HG03442 (cell line): ENCODE measurements around the gene GRIK4.

Experiments used
- ATAC-seq: cut with Tn5 transposase; IDR thresholded peaks from one replicate; pipeline ENCODE4 v1.9.1; 2021; ENCODE audit warnings: mild to moderate bottlenecking, moderate library complexity; ENCODE audit not compliant: unreplicated experiment

The GRIK4 gene

DNA sequence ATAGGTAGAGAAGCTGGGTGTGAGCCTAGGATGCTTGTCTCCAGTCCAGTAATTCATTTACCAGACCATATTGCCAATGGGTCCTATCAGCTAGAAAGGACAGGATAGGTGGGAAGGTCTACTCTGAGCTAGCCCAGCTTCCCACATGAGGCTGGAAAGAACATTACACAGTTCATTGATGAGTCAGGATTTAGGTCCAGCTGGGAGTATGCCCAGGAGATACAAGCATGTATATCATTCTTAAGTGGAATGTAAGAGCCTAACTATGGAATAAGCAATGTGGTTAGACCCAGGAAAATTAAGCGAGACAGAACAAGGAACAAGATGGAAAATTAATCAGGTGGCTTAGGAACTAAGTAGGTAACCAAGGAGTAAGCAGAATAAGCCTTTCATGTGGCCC is 453.3 kb downstream of the GRIK4 start:
- no peak for ATAC-seq

DNA sequence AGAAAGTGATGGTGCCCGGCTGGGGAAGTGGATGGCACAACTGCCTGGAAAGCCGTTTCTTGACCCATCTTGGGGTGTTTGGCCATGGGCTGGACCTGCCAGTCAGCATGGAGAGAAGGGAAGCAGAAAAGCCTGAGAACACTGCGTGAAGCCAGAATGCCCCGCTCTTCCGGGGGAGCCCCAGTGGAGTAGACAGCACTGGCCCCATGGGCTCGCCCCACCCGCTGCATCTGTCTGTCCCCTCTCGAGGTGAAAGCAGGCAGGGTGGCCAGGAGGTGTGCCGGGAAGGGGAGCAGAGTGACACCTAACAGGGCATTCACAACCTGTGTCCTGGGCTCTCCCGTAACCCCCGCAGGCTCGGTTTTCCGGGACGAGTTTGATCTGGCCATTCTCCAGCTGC is 455.3 kb downstream of the GRIK4 start:
- ATAC-seq, result no peak

DNA sequence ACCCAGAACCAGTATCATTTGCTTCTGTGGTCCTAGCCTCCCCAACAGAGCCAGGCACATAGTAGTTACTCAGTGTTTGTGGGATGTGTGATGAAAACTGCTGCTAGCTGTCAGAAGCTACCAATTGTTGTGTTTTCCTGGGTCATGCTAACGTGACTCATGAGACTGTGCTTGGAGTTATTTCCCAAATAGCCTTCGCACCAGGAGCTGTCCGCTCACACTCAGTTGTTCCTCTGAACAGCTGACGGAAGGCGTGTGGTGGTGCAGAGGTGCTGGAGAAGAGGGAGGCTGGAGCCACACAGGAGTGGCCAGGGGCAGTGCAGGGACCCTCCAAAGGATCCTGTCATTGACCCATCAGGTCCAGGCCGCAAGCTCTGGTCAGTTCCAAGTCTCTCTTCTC is 458.4 kb downstream of the GRIK4 start:
- ATAC-seq, result no peak

DNA sequence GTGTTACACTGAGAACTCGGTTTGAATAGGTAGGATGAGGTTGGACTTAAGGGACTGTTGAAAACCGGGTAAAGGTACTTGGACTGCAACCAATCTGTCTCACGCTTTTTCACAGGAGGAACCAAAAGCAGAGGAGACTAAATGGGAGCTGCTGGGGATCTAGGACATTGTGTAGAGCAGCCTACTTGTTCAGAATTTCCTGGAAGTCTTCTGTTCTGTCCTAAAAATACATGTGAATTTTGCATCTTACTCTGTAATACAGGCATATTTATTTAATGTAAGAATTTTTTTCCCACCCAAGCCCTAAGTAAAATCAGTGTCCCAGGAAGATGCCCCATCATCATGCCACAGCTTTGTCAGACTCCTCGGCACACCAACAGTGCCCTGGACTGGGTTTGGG is 460.3 kb downstream of the GRIK4 start:
- no peak for ATAC-seq

DNA sequence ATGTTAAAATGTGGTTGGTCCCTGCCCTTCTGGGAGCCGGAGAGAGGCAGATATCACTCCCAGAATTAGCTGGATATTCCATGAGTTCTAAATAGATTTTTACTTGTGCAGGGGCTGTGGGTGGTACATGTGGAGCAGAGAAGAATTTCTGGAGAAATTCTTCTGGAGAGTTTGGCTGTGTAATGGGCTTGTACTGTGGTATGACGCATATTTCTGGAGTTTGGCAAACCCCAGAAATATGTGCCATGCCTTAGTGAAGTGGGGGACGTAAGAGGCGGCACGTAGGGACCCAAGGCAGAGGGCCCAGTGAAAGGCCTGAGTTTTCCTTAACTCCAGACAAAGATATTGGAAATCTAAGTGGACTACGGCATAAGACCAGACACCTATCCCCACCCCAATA is 461.1 kb downstream of the GRIK4 start:
- no peak for ATAC-seq

DNA sequence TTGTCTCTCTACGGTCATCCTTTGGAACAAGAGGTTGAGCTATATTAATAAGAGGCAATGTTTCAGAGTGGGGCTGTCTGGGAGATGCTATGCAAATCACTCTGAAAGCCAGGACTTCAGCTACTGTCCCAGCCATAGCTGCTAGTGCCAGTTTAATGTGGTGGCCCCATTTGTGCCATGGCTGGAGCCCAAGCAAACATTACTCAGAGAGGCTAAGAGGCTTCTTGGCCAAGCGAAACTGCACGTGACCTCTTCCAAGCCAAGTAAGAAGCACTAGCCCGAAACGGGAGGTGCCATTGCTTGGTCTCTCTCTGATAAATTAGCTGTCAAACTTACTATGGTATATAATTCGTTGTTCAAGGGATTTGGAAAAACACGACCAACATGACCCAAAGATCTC is 462.0 kb downstream of the GRIK4 start:
- no peak for ATAC-seq

DNA sequence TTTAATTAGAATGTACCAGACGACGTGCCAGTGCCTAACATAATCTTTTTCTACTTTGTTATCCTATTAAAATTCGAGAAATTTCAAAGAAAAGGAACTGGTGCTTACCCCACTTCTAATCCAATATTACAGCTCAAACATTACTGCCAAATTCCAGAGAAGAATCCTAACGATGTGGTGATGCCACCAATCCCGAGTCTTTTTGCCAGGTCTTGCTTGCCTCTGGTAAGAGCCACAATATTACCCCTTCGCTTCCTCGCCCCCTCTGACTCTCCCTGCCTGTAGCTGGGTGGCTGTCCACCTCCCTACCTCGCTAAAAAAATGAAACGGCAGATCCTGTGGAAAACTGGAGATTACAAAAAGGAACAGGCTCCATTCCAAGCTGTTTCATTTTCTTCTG is 462.9 kb downstream of the GRIK4 start:
- ATAC-seq, result no peak

DNA sequence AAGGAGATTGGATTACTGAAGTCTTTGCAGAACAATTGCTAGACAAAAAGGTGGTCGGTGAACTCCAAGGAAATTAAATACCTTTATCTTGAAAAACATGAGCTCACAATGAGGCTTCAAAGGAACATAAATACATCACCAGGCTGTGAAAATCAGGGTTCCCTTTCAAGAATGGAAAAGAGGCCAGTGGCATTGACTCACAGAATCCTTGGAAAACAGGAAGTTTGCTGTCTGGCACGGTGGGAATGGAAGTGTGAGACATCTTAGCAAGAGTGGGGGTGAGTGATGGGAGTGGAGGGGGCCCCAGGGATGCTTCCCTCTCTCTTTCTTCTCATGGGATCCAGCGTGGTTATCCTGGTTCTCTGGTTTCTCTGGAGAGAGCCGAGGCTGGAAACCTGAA is 463.4 kb downstream of the GRIK4 start:
- no peak for ATAC-seq

DNA sequence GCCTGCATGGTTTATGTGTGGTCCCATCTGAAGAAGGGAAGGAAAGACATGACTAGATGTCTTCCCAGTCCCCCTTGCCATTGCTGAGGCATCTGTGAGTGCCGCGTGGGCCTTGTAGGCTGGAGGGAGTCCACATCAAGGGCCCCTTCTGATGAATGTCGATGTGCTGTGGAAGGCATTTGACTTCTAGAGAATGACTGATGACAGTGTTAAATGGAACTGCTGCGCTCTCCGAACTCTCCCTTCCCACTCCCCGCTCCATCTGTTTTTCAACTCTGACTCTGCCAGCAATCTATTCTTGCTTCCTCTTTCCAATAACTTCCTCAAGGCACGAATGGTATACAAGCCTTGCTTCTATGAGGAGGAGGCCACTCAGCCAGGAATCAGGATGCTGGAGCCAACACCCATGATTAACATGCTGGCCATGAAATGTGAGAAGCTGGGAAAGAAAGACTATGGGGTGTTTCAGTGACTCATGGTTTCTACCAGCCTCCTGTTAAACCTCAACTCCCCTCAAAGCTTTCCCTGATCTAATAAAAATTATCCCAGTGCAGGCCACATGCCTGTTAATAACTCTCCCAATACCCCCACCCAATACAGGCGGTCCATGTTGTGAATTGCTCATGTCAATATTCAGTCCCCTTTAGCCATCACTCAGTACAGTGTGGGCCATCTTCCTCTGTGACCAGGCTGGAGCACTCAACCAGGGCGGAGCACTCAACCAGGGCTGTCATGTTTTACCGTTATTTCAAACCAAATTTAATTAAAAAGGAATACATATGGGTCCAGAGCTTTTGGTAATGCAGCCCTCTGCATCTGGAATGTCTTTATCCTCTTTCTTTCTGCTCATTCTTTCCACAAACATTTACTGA is 466.0 kb downstream of the GRIK4 start:
- no peak for ATAC-seq

DNA sequence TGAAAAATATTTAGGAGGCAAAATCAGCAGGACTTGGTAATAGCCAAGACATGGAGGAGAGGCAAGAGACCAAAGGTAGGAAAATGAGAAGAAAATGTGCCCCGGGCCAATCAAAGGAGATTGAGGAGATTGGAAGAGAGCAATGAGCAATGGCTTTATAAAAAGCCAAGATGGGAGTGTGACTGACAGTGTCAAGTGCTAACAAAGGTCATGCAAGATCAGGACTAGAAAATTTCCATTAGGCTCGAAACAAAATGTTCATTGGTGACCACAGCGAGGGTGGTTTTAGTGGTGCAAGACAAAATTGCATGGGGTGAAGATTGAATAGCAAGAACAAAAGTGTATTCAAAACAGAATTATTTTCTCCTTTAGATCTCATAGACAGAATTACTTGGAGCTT is 467.2 kb downstream of the GRIK4 start:
- ATAC-seq, result no peak

DNA sequence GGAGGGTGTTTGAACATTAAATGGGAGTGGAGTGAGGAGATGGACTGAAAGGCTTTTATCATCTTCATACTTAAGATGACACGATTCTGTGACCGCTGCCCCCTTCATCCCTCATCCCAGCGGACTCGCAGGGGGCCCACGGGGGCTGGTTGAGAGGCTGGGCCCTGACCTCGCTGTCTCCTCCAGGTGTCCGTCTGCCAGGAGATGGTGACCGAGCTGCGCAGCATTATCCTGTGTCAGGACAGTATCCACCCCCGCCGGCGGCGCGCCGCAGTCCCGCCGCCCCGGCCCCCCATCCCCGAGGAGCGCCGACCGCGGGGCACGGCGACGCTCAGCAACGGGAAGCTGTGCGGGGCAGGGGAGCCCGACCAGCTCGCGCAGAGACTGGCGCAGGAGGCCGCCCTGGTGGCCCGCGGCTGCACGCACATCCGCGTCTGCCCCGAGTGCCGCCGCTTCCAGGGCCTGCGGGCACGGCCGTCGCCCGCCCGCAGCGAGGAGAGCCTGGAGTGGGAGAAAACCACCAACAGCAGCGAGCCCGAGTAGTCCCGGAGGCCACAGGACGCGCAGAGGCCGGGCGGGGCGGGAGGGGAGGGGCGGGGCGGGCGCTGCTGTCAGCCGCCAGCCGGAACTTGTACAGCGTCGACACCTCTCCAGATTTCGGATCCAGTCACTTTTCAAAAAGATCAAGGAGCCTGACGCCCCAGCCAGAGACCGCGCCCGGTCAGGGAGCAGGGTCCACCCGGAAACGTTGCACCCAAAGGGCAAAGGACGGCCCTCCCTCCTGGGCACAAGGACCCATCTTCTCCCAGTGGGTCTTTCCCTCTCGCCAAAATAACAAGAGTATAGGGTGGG is 474.4 kb downstream of the GRIK4 start:
- no peak for ATAC-seq

DNA sequence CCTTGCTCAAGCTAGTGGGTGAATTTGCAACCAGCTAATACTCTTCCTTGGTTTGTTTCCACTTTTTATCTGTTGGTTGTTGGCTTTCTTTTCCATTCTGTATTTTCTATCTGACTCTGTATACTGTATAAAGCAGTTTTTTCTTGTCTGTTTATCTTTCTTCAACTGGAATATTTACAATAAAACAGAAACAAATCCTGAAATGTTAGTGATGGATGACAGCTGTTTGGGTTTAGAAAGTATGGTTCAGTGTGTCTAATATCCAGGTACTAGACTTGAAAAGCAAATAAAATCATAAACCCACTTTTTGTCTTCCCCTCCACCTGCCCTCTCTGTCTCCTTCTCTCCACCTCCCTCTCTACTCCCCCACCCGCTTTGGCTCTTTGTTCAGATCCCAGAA is 477.1 kb downstream of the GRIK4 start:
- ATAC-seq, result no peak

DNA sequence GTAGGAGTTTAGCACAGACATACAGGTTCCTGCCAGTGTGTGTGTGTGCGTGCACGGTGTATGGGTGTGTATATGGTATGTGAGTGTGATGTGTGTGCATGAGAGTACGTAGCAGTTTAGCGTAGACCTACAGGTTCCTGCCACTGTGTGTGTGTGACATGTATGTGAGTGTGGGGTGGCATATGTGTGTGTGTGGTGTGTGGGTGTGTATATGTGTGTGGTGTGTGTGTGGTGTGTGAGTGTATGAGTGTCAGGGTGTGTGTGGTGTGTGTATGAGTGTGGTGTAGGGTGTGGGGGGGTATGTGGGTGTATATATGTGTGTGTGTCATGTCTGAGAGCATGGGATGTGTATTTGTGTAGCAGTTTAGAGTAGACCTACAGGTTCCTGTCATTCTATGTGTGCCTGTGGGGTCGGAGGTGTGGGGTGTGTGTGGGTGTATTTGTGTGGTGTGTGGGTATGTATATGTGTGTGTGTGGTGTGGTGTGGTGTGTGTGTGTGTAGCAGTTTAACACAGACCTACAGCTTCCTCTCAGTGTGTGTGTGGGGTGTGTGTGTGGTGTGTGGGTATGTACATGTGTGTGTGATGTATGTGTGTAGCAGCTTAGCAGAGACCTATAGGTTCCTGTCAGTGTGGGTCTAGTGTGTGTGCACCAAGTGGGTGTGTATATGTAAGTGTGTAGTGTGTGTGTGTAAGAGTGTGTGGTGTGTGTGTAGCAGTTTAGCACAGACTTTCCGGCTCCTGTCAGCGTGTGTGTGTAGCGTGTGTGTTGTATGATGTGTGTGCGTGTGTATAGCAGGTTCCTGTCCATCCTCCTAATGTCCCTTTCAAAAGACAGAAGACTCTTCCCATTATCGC is 480.5 kb downstream of the GRIK4 start:
- ATAC-seq, result no peak

DNA sequence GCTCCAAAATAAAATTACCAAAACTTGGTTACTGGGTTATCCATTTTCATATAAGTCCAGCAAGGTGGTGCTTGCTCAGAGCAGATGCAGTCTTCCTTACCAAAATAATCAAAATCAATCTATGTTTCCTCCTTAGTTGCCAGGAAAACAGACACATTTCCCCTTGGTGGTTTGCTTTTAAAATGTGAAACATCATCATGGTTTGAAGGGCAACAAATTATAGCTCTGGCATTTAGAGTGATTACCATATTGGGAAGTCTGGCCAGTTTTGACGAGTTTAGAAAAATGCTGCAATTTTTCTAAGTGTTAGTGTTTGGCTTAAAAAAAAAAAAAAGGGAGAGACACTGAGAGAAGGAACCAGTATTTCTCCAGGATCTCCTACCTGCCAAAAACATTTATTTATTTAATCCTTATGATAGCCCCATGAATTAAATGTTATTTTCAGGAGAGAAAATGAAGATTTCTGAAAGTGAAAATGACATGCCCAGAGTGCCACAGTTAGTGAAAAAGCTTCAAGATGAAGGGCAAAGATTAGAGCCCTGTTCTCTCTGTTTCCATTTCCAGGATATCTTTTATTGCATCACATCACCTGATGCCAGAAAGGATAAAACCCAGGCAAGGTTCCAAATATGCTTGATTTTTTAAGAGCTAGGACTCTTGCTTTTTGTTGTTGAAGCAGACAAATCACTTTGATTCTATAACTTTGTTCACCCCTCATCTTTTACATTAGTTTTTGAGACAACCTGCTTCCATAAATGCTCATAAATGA is 482.7 kb downstream of the GRIK4 start:
- no peak for ATAC-seq

DNA sequence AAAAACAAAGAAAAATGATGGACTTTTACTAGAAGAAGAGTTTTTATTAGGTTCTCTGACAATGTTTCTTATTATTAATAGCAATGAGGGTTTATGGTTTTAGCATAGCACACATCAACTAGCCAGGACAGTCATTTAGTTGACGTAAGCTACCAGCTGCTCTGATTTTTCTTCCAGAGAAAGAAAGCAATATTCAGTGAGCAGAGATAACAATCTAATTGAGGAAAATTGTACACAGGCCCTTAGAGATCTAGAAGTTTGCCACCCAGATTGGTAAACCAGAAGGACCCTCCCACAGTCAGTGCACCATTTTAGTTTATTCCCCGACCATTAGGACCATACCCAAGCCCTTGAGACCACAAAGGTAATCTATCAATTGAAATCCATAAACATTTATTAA is 483.6 kb downstream of the GRIK4 start:
- ATAC-seq, result no peak

DNA sequence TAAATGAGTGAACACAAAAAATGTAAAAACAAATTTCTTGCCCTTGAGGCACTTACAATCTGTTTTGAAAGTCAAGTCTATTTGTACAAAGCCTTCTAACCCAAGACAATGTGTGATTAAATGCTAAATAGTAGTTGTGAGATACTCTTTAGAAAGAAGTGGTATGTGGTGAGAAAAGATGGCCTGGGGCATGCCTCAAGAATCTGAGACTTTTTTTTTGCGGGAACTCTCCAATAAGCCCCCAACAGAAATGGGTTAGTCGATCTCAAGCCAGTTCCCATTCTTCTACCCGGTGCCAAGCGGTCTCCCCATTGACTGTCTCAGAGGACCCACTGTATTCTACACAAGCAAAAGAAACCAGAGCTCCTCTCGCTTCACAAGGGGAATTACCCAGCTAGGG is 485.4 kb downstream of the GRIK4 start:
- ATAC-seq, result no peak

DNA sequence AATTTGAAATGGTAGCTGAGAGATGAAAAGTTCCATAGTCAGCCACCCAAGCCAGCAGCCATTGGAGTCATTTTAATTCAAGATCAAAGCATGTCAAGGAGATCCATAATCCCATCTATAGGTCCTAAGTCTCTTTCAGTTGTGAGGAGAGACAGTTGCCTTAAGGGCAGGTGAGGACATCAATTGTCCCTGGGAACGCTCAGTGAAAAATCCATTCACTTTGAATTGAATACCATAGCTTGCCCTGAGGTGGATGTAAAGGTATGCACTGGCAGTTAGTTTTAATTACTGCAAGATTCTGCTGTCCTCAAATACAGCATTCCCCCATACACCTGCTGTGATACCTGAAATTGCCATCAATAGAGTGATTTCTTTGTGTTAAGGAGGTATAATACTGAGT is 487.0 kb downstream of the GRIK4 start:
- no peak for ATAC-seq

DNA sequence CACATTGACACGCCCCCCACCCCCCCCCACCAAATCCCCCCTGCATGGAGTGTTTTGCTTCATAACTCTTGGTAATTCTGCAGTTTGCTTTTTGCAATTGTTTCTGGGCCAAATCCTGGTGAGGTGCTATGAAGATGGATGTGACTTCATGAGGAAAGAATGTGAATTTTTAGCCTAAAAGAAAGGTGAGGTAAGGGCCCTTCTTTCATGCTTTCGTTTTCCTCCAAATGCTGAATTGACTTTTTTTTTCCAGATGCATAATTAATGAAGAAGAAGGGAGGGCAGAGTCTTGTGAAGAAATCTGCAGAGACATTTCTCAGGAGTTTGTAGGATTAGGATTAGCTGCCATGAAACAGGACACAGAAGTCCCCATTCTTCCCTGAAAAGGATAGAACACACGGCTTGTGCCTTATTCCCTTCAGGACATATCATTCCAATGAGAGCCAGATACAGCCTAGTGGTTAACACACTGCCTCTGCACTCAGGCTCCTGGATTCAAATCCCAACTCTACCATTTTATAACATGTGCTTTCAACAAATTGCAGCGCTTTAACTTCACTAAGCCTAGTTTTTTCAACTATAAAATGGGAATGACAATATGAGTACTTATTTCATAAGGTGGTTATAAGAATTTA is 492.8 kb downstream of the GRIK4 start:
- no peak for ATAC-seq

DNA sequence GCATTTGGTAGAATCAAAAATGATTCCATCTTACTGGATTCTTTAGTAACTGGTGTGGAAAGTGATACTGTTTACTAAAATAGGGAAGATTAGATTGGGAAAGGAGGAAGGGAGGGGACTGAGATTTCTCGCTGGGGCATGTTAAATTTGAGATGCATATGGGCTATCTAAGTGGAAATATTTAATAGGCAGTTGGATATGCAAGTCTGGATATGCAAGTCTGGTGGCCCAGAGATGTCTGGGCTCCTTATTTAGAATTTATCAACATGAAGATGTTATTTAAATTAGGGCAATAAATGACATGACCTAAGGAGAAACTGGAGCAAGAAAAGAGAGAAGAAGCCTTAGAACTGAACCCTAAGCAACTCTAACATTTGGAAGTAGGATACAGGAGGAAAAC is 495.4 kb downstream of the GRIK4 start:
- no peak for ATAC-seq

DNA sequence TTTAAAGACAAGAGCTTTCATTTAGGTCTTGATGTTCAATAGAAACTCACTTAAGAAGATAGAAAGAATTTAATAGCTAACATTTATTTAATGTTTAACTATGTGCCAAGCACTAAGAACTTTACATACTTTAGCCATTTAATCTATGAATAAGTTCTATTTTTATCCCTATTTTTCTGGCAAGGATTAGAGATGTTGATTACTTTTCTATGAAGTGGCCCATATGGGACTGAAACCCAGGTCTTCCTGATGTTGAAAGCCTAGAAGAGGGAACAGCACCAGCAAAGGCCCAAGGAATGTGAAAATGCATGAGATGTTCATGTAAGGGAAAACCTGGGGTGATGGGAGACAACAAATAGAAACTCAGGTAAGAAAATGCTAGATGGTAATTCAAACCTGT is 497.0 kb downstream of the GRIK4 start:
- no peak for ATAC-seq
